ENCODE results near the gene LRMDA.

The LRMDA gene

GRCh38 chr10:75950307-75950706 is 518.9 kb downstream of the LRMDA start:
- TF ChIP-seq EP300 (IDR thresholded peaks at IDR 0.05; ENCODE audit: borderline replicate concordance) (no peak), TCF12 (IDR thresholded peaks at IDR 0.05; ENCODE audit: low read depth) (no peak), EGR1 (IDR thresholded peaks at IDR 0.05) (no peak), TEAD4 (IDR thresholded peaks at IDR 0.05) (no peak), ZBTB7A (IDR thresholded peaks at IDR 0.05; ENCODE audit: low read depth) (no peak), NFIC (IDR thresholded peaks at IDR 0.05) (no peak), CREB1 (IDR thresholded peaks at IDR 0.05; ENCODE audit: low read depth) (no peak), YY1 (IDR thresholded peaks at IDR 0.05; ENCODE audit: low read depth) (no peak), CEBPB (IDR thresholded peaks at IDR 0.05) (no peak), RAD21 (IDR thresholded peaks at IDR 0.05; ENCODE audit: low read depth) (no peak), MAX (IDR thresholded peaks at IDR 0.05) (no peak), USF1 (IDR thresholded peaks at IDR 0.05) (no peak), REST (IDR thresholded peaks at IDR 0.05; ENCODE audit: low read depth) (no peak), TAF1 (IDR thresholded peaks at IDR 0.05; ENCODE audit: low read depth) (no peak), FOXM1 (IDR thresholded peaks at IDR 0.05; ENCODE audit: borderline replicate concordance, low read depth) (no peak)

GRCh38 chr10:75950997-75951589 is 519.7 kb downstream of the LRMDA start:
- TF ChIP-seq CREB1 (IDR thresholded peaks at IDR 0.05; ENCODE audit: low read depth): no peak
- TF ChIP-seq EGR1 (IDR thresholded peaks at IDR 0.05): no peak
- no peak for TF ChIP-seq YY1 (IDR thresholded peaks at IDR 0.05; ENCODE audit: low read depth)
- no peak for TF ChIP-seq REST (IDR thresholded peaks at IDR 0.05; ENCODE audit: low read depth)
- TF ChIP-seq TAF1 (IDR thresholded peaks at IDR 0.05; ENCODE audit: low read depth): no peak
- no peak for TF ChIP-seq ZBTB7A (IDR thresholded peaks at IDR 0.05; ENCODE audit: low read depth)
- no peak for TF ChIP-seq TEAD4 (IDR thresholded peaks at IDR 0.05)
- TF ChIP-seq USF1 (IDR thresholded peaks at IDR 0.05): no peak
- no peak for TF ChIP-seq MAX (IDR thresholded peaks at IDR 0.05)
- no peak for TF ChIP-seq TCF12 (IDR thresholded peaks at IDR 0.05; ENCODE audit: low read depth)
- TF ChIP-seq RAD21 (IDR thresholded peaks at IDR 0.05; ENCODE audit: low read depth): no peak
- no peak for TF ChIP-seq CEBPB (IDR thresholded peaks at IDR 0.05)
- TF ChIP-seq FOXM1 (IDR thresholded peaks at IDR 0.05; ENCODE audit: borderline replicate concordance, low read depth): no peak
- TF ChIP-seq NFIC (IDR thresholded peaks at IDR 0.05): no peak
- TF ChIP-seq EP300 (IDR thresholded peaks at IDR 0.05; ENCODE audit: borderline replicate concordance): no peak

- no peak for TF ChIP-seq REST (IDR thresholded peaks at IDR 0.05; ENCODE audit: low read depth)
- TF ChIP-seq EGR1 (IDR thresholded peaks at IDR 0.05): no peak
- TF ChIP-seq USF1 (IDR thresholded peaks at IDR 0.05): no peak
- no peak for TF ChIP-seq YY1 (IDR thresholded peaks at IDR 0.05; ENCODE audit: low read depth)
- no peak for TF ChIP-seq TAF1 (IDR thresholded peaks at IDR 0.05; ENCODE audit: low read depth)
- no peak for TF ChIP-seq RAD21 (IDR thresholded peaks at IDR 0.05; ENCODE audit: low read depth)
- TF ChIP-seq TEAD4 (IDR thresholded peaks at IDR 0.05): no peak
- TF ChIP-seq CREB1 (IDR thresholded peaks at IDR 0.05; ENCODE audit: low read depth): no peak
- TF ChIP-seq ZBTB7A (IDR thresholded peaks at IDR 0.05; ENCODE audit: low read depth): no peak
- TF ChIP-seq CEBPB (IDR thresholded peaks at IDR 0.05): no peak
- no peak for TF ChIP-seq NFIC (IDR thresholded peaks at IDR 0.05)
- no peak for TF ChIP-seq TCF12 (IDR thresholded peaks at IDR 0.05; ENCODE audit: low read depth)
- no peak for TF ChIP-seq FOXM1 (IDR thresholded peaks at IDR 0.05; ENCODE audit: borderline replicate concordance, low read depth)
- no peak for TF ChIP-seq MAX (IDR thresholded peaks at IDR 0.05)
- TF ChIP-seq EP300 (IDR thresholded peaks at IDR 0.05; ENCODE audit: borderline replicate concordance): no peak
These were observed 520.2 kb downstream of the LRMDA start for GRCh38 chr10:75951627-75952026.

Measured in Ishikawa (cell line).